HCT116 (cell line): Measurements from ENCODE around the gene PFKFB3. TPM values are rescaled to one million over a fixed set of nuclear protein-coding genes. Genes with fewer than 3 reads are reported as not detected.

Experiments used
- ATAC-seq: fragments of 200-7000 bp; cut with Tn5 transposase; 2 replicates; pipeline ENCODE4 v1.9.1; 2020; ENCODE audit warnings: mild to moderate bottlenecking, moderate library complexity
- BruUV-seq: library from RNA; stranded (reverse); fragments of 400-500 nt; replicated peaks from 2 replicates; lab custom pipeline; 2021; lab: Mats Ljungman, UMichigan
- CTCF ChIA-PET: fragments of 300-600 bp; sonication (Branson Sonifier 250); formaldehyde crosslinking; loops from one replicate; lab custom pipeline; 2021; ENCODE audit warnings: antibody characterized with exemption; lab: Charles Lee
- POLR2A ChIA-PET: fragments of 300-600, 350-600 bp; sonication (Branson Sonifier 250); formaldehyde crosslinking; loops from one replicate; lab custom pipeline; 2021; ENCODE audit warnings: antibody characterized with exemption; lab: Charles Lee
- RAD21 ChIA-PET, 2 experiments: fragments of 300-600 bp; sonication (Branson Sonifier 250); formaldehyde crosslinking; loops; one replicate each; lab custom pipeline; 2023; ENCODE audit warnings: low total read pairs in 2 of 2; ENCODE audit not compliant: uncharacterized antibody in 2 of 2, unreplicated experiment in 2 of 2, low non-redundant PET in 1 of 2; lab: Charles Lee
- DNase-seq: peaks from one replicate; pipeline ENCODE4 v3.0.0-alpha.2; 2010; ENCODE audit warnings: low read depth, low spot score
- H2AFZ ChIP-seq: fragments of 200-600 bp; shearing (Covaris generic), sonication (generic); 2 replicates; pipeline ENCODE4 v1.6.1; 2017; ENCODE audit warnings: low read depth, mixed run types, mixed read lengths, antibody characterized with exemption, low read length; ENCODE audit not compliant: poor library complexity, severe bottlenecking
- H3K27ac ChIP-seq: 2 replicates; pipeline ENCODE4 v1.5.1; 2012; ENCODE audit warnings: low read depth, low read length
- H3K27me3 ChIP-seq: fragments of 200-600 bp; sonication (generic); 2 replicates; pipeline ENCODE4 v1.6.1; 2016; ENCODE audit warnings: mixed run types, low read length, mixed read lengths; ENCODE audit not compliant: insufficient read depth
- H3K36me3 ChIP-seq, 2 experiments: fragments of 200-500 bp in 1 of 2; fragments of 200-600 bp in 1 of 2; sonication (Bioruptor generic) in 1 of 2; sonication (generic) in 1 of 2; 2 replicates each; pipeline versions ENCODE4 v1.5.1 to v1.6.1; 2014 to 2016; ENCODE audit warnings: low read length in 2 of 2, inconsistent platforms in 1 of 2, mixed read lengths in 1 of 2, mixed run types in 1 of 2; ENCODE audit not compliant: insufficient read depth in 2 of 2, control insufficient read depth in 1 of 2
- H3K4me1 ChIP-seq, 2 experiments: fragments of 200-600 bp in 1 of 2; sonication (generic) in 1 of 2; 2 replicates each; pipeline versions ENCODE4 v1.5.1 to v1.6.1; 2012 to 2017; ENCODE audit warnings: low read length in 2 of 2, inconsistent platforms in 1 of 2, mild to moderate bottlenecking in 1 of 2, mixed read lengths in 1 of 2, mixed run types in 1 of 2, moderate library complexity in 1 of 2; ENCODE audit not compliant: insufficient read depth in 2 of 2, control insufficient read depth in 1 of 2
- H3K4me2 ChIP-seq: fragments of 200-600 bp; sonication (generic); 2 replicates; pipeline ENCODE4 v1.6.1; 2017; ENCODE audit warnings: mixed run types, low read length, mixed read lengths
- H3K4me3 ChIP-seq, 2 experiments: fragments of 200-600 bp in 1 of 2; sonication (generic) in 1 of 2; replicated peaks in 1 of 2; 2 replicates each; pipeline ENCODE4 v1.5.1; 2011 to 2016; ENCODE audit warnings: low read length in 2 of 2, control low read depth in 1 of 2, low read depth in 1 of 2, mild to moderate bottlenecking in 1 of 2, mixed read lengths in 1 of 2, mixed run types in 1 of 2
- H3K79me2 ChIP-seq: fragments of 200-600 bp; sonication (generic); 2 replicates; pipeline ENCODE4 v1.6.1; 2017; ENCODE audit warnings: mild to moderate bottlenecking, mixed run types, low read length, moderate library complexity, mixed read lengths; ENCODE audit not compliant: insufficient read depth
- H3K9ac ChIP-seq: fragments of 200-600 bp; sonication (generic); 2 replicates; pipeline ENCODE4 v1.6.1; 2016; ENCODE audit warnings: low read length, mixed read lengths
- H3K9me2 ChIP-seq: fragments of 200-600 bp; sonication (generic), shearing (Covaris generic); 2 replicates; pipeline ENCODE4 v1.6.1; 2017; ENCODE audit warnings: mixed run types, mild to moderate bottlenecking, moderate library complexity; ENCODE audit not compliant: insufficient read depth
- H3K9me3 ChIP-seq, 2 experiments: fragments of 200-500 bp in 1 of 2; fragments of 200-600 bp in 1 of 2; sonication (Bioruptor generic) in 1 of 2; sonication (generic) in 1 of 2; 2 replicates each; pipeline ENCODE4 v1.6.1; 2014 to 2017; ENCODE audit warnings: low read length in 2 of 2, mixed read lengths in 2 of 2, inconsistent platforms in 1 of 2, low read depth in 1 of 2, mild to moderate bottlenecking in 1 of 2, mixed run types in 1 of 2, moderate library complexity in 1 of 2; ENCODE audit not compliant: control insufficient read depth in 1 of 2, insufficient read depth in 1 of 2
- H4K20me1 ChIP-seq: fragments of 200-600 bp; sonication (generic), shearing (Covaris generic); 2 replicates; pipeline ENCODE4 v1.6.1; 2017; ENCODE audit warnings: mixed run types, mild to moderate bottlenecking, moderate library complexity; ENCODE audit not compliant: insufficient read depth
- ATF3 ChIP-seq: IDR thresholded peaks from 2 replicates; pipeline ENCODE4 v1.6.1; 2012
- CBX3 ChIP-seq: IDR thresholded peaks from 2 replicates; pipeline ENCODE4 v1.6.1; 2012; ENCODE audit warnings: low read depth
- CEBPB ChIP-seq: IDR thresholded peaks from 2 replicates; pipeline ENCODE4 v1.6.1; 2012; ENCODE audit warnings: low read depth
- CTCF ChIP-seq, 3 experiments: fragments of 200-600 bp in 1 of 3; sonication (generic) in 1 of 3; IDR thresholded peaks in 2 of 3; conservative IDR thresholded peaks in 1 of 3; 2 replicates each; pipeline ENCODE4 v1.5.1; 2012 to 2017; ENCODE audit warnings: low read depth in 2 of 3, low read length in 2 of 3, antibody characterized with exemption in 1 of 3, borderline replicate concordance in 1 of 3, control low read depth in 1 of 3, mild to moderate bottlenecking in 1 of 3, mixed read lengths in 1 of 3, mixed run types in 1 of 3, moderate library complexity in 1 of 3; ENCODE audit not compliant: insufficient read depth in 1 of 3
- ELF1 ChIP-seq: IDR thresholded peaks from 2 replicates; pipeline ENCODE4 v1.6.1; 2012; ENCODE audit warnings: low read depth, borderline replicate concordance
- EZH2 ChIP-seq: fragments of 200-600 bp; sonication (generic); IDR thresholded peaks from 2 replicates; pipeline ENCODE4 v1.6.1; 2017; ENCODE audit warnings: antibody characterized with exemption, mixed run types
- FOSL1 ChIP-seq: IDR thresholded peaks from 2 replicates; pipeline ENCODE4 v1.6.1; 2012; ENCODE audit warnings: low read depth
- JUND ChIP-seq: IDR thresholded peaks from 2 replicates; pipeline ENCODE4 v1.6.1; 2012
- POLR2A ChIP-seq: IDR thresholded peaks from 2 replicates; pipeline ENCODE4 v1.7.0; 2011; ENCODE audit warnings: borderline replicate concordance; ENCODE audit not compliant: insufficient read depth, insufficient read length; ENCODE audit errors: extremely low read depth
- POLR2AphosphoS5 ChIP-seq: IDR thresholded peaks from 2 replicates; pipeline ENCODE4 v1.6.1; 2011; ENCODE audit warnings: mild to moderate bottlenecking, low read depth, low read length, moderate library complexity
- RAD21 ChIP-seq: IDR thresholded peaks from 2 replicates; pipeline ENCODE4 v1.6.1; 2012; ENCODE audit warnings: low read depth, mild to moderate bottlenecking
- REST ChIP-seq: IDR thresholded peaks from 2 replicates; pipeline ENCODE4 v1.6.1; 2012; ENCODE audit warnings: low read depth
- SIN3A ChIP-seq: IDR thresholded peaks from 2 replicates; pipeline ENCODE4 v1.6.1; 2012; ENCODE audit warnings: low read depth
- SP1 ChIP-seq: IDR thresholded peaks from 2 replicates; pipeline ENCODE4 v1.6.1; 2012; ENCODE audit warnings: low read depth
- SRF ChIP-seq: IDR thresholded peaks from 2 replicates; pipeline ENCODE4 v1.6.1; 2012; ENCODE audit warnings: low read depth
- TCF7L2 ChIP-seq: IDR thresholded peaks from 2 replicates; pipeline ENCODE4 v1.7.0; 2011; ENCODE audit warnings: borderline replicate concordance, inconsistent platforms; ENCODE audit not compliant: insufficient read depth, insufficient read length; ENCODE audit errors: extremely low read depth
- YY1 ChIP-seq: IDR thresholded peaks from 2 replicates; pipeline ENCODE4 v1.6.1; 2011; ENCODE audit warnings: low read length, low read depth, moderate library complexity, mild to moderate bottlenecking; ENCODE audit not compliant: insufficient replicate concordance; ENCODE audit errors: extremely low read depth
- ZFX ChIP-seq: fragments of 450-650 bp; IDR thresholded peaks from 2 replicates; pipeline ENCODE4 v1.6.1; 2017
- ZNF274 ChIP-seq: fragments of 200-500 bp; sonication (Bioruptor generic); IDR thresholded peaks from 2 replicates; pipeline ENCODE4 v1.6.1; 2014; ENCODE audit warnings: mild to moderate bottlenecking, low read depth, low read length, inconsistent platforms
- intact Hi-C: fragments of 100-400 bp; cut with micrococcal nuclease; formaldehyde crosslinking; loops from 2 replicates; pipeline ENCODE4 v1.10.0; 2022
- total RNA-seq: library from RNA; stranded (reverse); gene quantifications from one replicate; pipeline ENCODE4 v1.2.1, GENCODE V29; 2021; ENCODE audit not compliant: unreplicated experiment

Gene PFKFB3
- total RNA-seq, 1 experiment from 2014 or later: 50.8 TPM

GRCh38 chr10:6200440-6200733 is 2.3 kb upstream of the PFKFB3 start (continued):
- no peak for TF ChIP-seq REST
- TF ChIP-seq SIN3A: no peak
- no peak for TF ChIP-seq ZNF274

GRCh38 chr10:6200734-6201515 is 1.8 kb upstream of the PFKFB3 start:
- Histone ChIP-seq H2AFZ (no peak overlapping the region), H3K9me3 (no peaks in the 10 kb centered on the region), H3K4me3 (no peak overlapping the region), H4K20me1 (no peaks in the 10 kb centered on the region), H3K27ac (no peak overlapping the region)
- RAD21 ChIA-PET: interaction anchor here in 1 of 2 experiments (0.7 kb wide), 1 partner anchor 201 kb away, joined by 3 read pairs; no protein-coding TSS in a partner anchor
- intact Hi-C loops: loop anchor here (5.0 kb wide), 1 partner anchor 94 kb away; no protein-coding TSS in a partner anchor
- POLR2A ChIA-PET: no interaction called here
- CTCF ChIA-PET: interaction anchor here (2.5 kb wide), 1 partner anchor 201 kb away, joined by 24 read pairs; no protein-coding TSS in a partner anchor
- no peak for DNase-seq
- BruUV-seq: no TSS peak
- no peak for ATAC-seq
- TF ChIP-seq YY1 (no peak), SP1 (no peak), ZNF274 (no peak), ELF1 (no peak), CEBPB (no peak), ZFX (no peak), TCF7L2 (no peak), JUND (no peak), EZH2 (no peak), SRF (no peak), RAD21 (no peak), ATF3 (no peak), SIN3A (no peak), FOSL1 (no peak), POLR2A (no peak), CBX3 (no peak), CTCF (IDR thresholded peaks at IDR 0.05 in 2 of 3, conservative IDR thresholded peaks at IDR 0.05 in 1 of 3; ENCODE audit: borderline replicate concordance in 1 of 3, insufficient read depth in 1 of 3, low read depth in 2 of 3, low read length in 2 of 3) (no peak), POLR2AphosphoS5 (no peak)
- TF ChIP-seq, all 23 proteins: peak for 0
- Histone ChIP-seq H3K4me1 (peaks cover 0 to 27% of the 10 kb centered on the region in 2 experiments; a peak in 3 of 4 replicates), H3K36me3 (no peaks in the 10 kb centered on the region), H3K79me2 (peaks cover 31% of the 10 kb centered on the region), H3K4me2 (no peak overlapping the region), H3K9me2 (no peaks in the 10 kb centered on the region), H3K9ac (no peak overlapping the region), H3K27me3 (no peaks in the 10 kb centered on the region)
